ENCODE data around the gene GPR31.
"Not testable (repeated sequence)": the region's sequence is repeated elsewhere in the genome, so short reads cannot be mapped to it uniquely, and the experiment has no call there.

Gene GPR31

GRCh38 chr6:167167699-167168098, 9.9 kb upstream of the GPR31 start:
- not testable (repeated sequence) for DNase-seq (ENCODE audit: low spot score)

GRCh38 chr6:167165858-167166471, 8.2 kb upstream of the GPR31 start:
- DNase-seq (ENCODE audit: low spot score), result no peak

GRCh38 chr6:167164261-167164660, 6.5 kb upstream of the GPR31 start:
- no peak for DNase-seq (ENCODE audit: low spot score)

GRCh38 chr6:167163476-167164011, 5.8 kb upstream of the GPR31 start:
- DNase-seq (ENCODE audit: low spot score), result no peak

- DNase-seq (ENCODE audit: low spot score), result no peak
Measured at GRCh38 chr6:167162591-167162990, 4.8 kb upstream of the GPR31 start.

- no peak for DNase-seq (ENCODE audit: low spot score)
Measured at GRCh38 chr6:167161851-167162467, 4.2 kb upstream of the GPR31 start.

GRCh38 chr6:167157414-167157813, 366 bp downstream of the GPR31 start:
- DNase-seq (ENCODE audit: low spot score), result no peak

GRCh38 chr6:167154895-167155294, 2.9 kb downstream of the GPR31 start:
- DNase-seq (ENCODE audit: low spot score), result no peak

GRCh38 chr6:167154291-167154690, 3.5 kb downstream of the GPR31 start:
- DNase-seq (ENCODE audit: low spot score), result no peak

- peak; percentile 25 for DNase-seq (ENCODE audit: low spot score)
Measured at GRCh38 chr6:167153521-167153959, 4.2 kb downstream of the GPR31 start.

GRCh38 chr6:167152862-167153261, 4.9 kb downstream of the GPR31 start:
- DNase-seq (ENCODE audit: low spot score), result no peak

GRCh38 chr6:167151648-167152047, 6.1 kb downstream of the GPR31 start:
- DNase-seq (ENCODE audit: low spot score), result no peak

GRCh38 chr6:167150941-167151549, 6.7 kb downstream of the GPR31 start:
- DNase-seq (ENCODE audit: low spot score), result no peak

- DNase-seq (ENCODE audit: low spot score), result no peak
Measured at GRCh38 chr6:167148997-167149396, 8.8 kb downstream of the GPR31 start.

GRCh38 chr6:167148021-167148420, 9.8 kb downstream of the GPR31 start:
- no peak for DNase-seq (ENCODE audit: low spot score)

- DNase-seq (ENCODE audit: low spot score), result no peak
Measured at GRCh38 chr6:167146977-167147376, 10.8 kb downstream of the GPR31 start.

- DNase-seq (ENCODE audit: low spot score), result no peak
Measured at GRCh38 chr6:167146135-167146534, 11.6 kb downstream of the GPR31 start.

- DNase-seq (ENCODE audit: low spot score), result no peak
Measured at GRCh38 chr6:167145461-167145860, 12.3 kb downstream of the GPR31 start.

- no peak for DNase-seq (ENCODE audit: low spot score)
Measured at GRCh38 chr6:167143041-167143440, 14.7 kb downstream of the GPR31 start.

- DNase-seq (ENCODE audit: low spot score), result no peak
Measured at GRCh38 chr6:167142433-167142761, 15.4 kb downstream of the GPR31 start.

- DNase-seq (ENCODE audit: low spot score), result peak; percentile 46
Measured at GRCh38 chr6:167141667-167142432, 15.9 kb downstream of the GPR31 start.

GRCh38 chr6:167140589-167141474, 16.9 kb downstream of the GPR31 start:
- DNase-seq (ENCODE audit: low spot score), result no peak
